ENCODE results near the gene TNRC6C. TPM values are rescaled to one million over a fixed set of nuclear protein-coding genes. Genes with fewer than 3 reads are reported as not detected.

The TNRC6C gene
- total and polyA plus RNA-seq, 7 donors, result 1.2 to 22.4 (median 11.4) TPM

DNA sequence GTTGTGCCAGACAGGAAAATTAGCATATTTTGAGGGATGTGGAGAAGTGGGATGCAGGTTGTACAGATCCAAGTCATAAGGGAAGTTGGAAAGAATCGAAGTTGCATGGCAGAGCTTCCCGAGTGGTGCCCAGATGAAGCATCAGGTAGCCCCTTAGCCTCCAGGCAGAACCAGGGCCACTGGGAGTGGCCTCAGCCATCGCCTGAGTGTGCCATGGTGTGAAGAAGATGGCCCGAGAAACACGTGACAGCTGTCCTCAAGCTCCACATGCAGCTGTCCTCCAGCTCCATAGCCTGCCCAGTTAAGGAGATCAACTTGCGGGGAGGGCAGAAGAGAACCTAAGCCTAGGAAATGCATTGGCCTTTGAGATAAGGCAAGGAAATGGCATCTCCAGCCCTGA is 136.5 kb downstream of the TNRC6C start:
- DNase-seq (no peak), ATAC-seq (peak in 2 of 4 donors; percentile 44 to 45)
- peaks cover 12 to 100% of the 10 kb centered on the region in 2 donors for H3K36me3 ChIP-seq (ENCODE audit: insufficient read depth in 1 of 2, low read depth in 1 of 2)
- no peaks in the 10 kb centered on the region for H3K27me3 ChIP-seq (ENCODE audit: insufficient read depth in 3 of 3, low read length in 2 of 3)
- WGBS, 3 donors, result 59 to 81% (median 62%) methylated on average over 6 of the region's 6 CpGs
- no peak overlapping the region for H3K4me3 ChIP-seq
- TF ChIP-seq, protein P1, sequence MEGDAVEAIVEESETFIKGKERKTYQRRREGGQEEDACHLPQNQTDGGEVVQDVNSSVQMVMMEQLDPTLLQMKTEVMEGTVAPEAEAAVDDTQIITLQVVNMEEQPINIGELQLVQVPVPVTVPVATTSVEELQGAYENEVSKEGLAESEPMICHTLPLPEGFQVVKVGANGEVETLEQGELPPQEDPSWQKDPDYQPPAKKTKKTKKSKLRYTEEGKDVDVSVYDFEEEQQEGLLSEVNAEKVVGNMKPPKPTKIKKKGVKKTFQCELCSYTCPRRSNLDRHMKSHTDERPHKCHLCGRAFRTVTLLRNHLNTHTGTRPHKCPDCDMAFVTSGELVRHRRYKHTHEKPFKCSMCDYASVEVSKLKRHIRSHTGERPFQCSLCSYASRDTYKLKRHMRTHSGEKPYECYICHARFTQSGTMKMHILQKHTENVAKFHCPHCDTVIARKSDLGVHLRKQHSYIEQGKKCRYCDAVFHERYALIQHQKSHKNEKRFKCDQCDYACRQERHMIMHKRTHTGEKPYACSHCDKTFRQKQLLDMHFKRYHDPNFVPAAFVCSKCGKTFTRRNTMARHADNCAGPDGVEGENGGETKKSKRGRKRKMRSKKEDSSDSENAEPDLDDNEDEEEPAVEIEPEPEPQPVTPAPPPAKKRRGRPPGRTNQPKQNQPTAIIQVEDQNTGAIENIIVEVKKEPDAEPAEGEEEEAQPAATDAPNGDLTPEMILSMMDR (IDR thresholded peaks at IDR 0.05), result no peak
- no peaks in the 10 kb centered on the region for H3K4me1 ChIP-seq
- no peaks in the 10 kb centered on the region for H3K9me3 ChIP-seq
- intact Hi-C loops (cut with DNase I), result no loop called here
- no peak overlapping the region for H3K27ac ChIP-seq

DNA sequence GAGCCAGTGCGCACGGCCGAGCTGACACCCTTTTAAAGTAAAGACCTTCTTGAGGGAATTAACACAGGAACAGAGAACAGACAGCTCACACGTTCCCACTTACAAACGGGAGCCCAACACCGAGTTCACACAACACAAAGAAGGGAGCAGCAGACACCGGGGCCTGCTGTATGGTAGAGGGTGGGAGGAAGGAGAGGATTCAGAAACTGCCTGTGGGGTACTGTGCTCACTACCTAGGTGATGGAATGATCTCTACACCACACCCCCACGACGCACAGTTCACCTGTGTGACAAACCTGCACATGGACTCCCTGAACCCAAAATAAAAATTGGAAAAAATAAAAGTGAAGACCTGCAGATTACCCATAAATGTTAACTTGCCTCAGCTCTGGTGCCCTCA is 137.6 kb downstream of the TNRC6C start:
- ATAC-seq, result peak in 1 of 4 donors; percentile 15
- Histone ChIP-seq H3K27ac (no peak overlapping the region), H3K4me1 (no peaks in the 10 kb centered on the region), H3K27me3 (ENCODE audit: insufficient read depth in 3 of 3, low read length in 2 of 3) (no peaks in the 10 kb centered on the region), H3K36me3 (ENCODE audit: insufficient read depth in 1 of 2, low read depth in 1 of 2) (peaks cover 12 to 99% of the 10 kb centered on the region in 2 donors), H3K4me3 (no peak overlapping the region), H3K9me3 (no peaks in the 10 kb centered on the region)
- DNase-seq, result no peak
- TF ChIP-seq, protein P1 (IDR thresholded peaks at IDR 0.05), result no peak
- WGBS, 3 donors, result 90 to 95% (median 93%) methylated on average over 9 of the region's 9 CpGs
- intact Hi-C loops (cut with DNase I), result no loop called here

DNA sequence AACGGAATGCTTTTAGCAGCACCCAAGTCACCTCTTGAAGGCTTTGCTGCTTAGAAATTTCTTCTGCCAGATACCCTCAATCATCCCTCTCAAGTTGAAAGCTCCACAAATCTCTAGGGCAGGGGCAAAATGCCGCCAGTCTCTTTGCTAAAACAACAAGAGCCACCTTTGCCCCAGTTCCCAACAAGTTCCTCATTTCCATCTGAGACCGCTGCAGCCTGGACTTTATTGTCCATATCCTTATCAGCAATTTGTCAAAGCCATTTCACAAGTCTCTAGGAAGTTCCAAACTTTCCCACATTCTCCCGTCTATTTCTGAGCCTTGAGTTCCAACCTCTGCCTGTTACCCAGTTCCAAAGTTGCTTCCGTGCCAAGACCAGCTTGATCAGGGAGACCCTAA is 142.6 kb downstream of the TNRC6C start:
- intact Hi-C loops (cut with DNase I), result no loop called here
- Histone ChIP-seq H3K4me3 (no peak overlapping the region), H3K4me1 (no peaks in the 10 kb centered on the region), H3K27ac (no peak overlapping the region), H3K27me3 (ENCODE audit: insufficient read depth in 3 of 3, low read length in 2 of 3) (no peaks in the 10 kb centered on the region), H3K36me3 (ENCODE audit: insufficient read depth in 1 of 2, low read depth in 1 of 2) (peaks cover 19 to 99% of the 10 kb centered on the region in 2 donors), H3K9me3 (no peaks in the 10 kb centered on the region)
- DNase-seq (no peak), ATAC-seq (no peak)
- 87 to 91% (median 90%) methylated on average over 5 of the region's 5 CpGs for WGBS, 3 donors
- TF ChIP-seq, protein P1 (IDR thresholded peaks at IDR 0.05), result no peak

- no peaks in the 10 kb centered on the region for H3K27me3 ChIP-seq (ENCODE audit: insufficient read depth in 3 of 3, low read length in 2 of 3)
- H3K36me3 ChIP-seq (ENCODE audit: insufficient read depth in 1 of 2, low read depth in 1 of 2), result peaks cover 19 to 98% of the 10 kb centered on the region in 2 donors
- intact Hi-C loops (cut with DNase I), result no loop called here
- H3K27ac ChIP-seq, result no peak overlapping the region
- no peaks in the 10 kb centered on the region for H3K4me1 ChIP-seq
- no peak overlapping the region for H3K4me3 ChIP-seq
- H3K9me3 ChIP-seq, result no peaks in the 10 kb centered on the region
- ATAC-seq (no peak), DNase-seq (no peak)
- TF ChIP-seq, protein P1 (IDR thresholded peaks at IDR 0.05), result no peak
- WGBS, 3 donors, result 92 to 96% (median 96%) methylated on average over 10 of the region's 10 CpGs
Observed at GRCh38 chr17:78101542-78101941, 143.0 kb downstream of the TNRC6C start.

- DNase-seq (no peak), ATAC-seq (no peak)
- peaks cover 14 to 86% of the 10 kb centered on the region in 2 donors for H3K36me3 ChIP-seq (ENCODE audit: insufficient read depth in 1 of 2, low read depth in 1 of 2)
- intact Hi-C loops (cut with DNase I), result no loop called here
- H3K4me3 ChIP-seq, result no peak overlapping the region
- 75 to 76% (median 75%) methylated on average over 4 of the region's 4 CpGs for WGBS, 3 donors
- no peaks in the 10 kb centered on the region for H3K27me3 ChIP-seq (ENCODE audit: insufficient read depth in 3 of 3, low read length in 2 of 3)
- no peaks in the 10 kb centered on the region for H3K9me3 ChIP-seq
- no peaks in the 10 kb centered on the region for H3K4me1 ChIP-seq
- no peak overlapping the region for H3K27ac ChIP-seq
- TF ChIP-seq, protein P1 (IDR thresholded peaks at IDR 0.05), result no peak
Observed at GRCh38 chr17:78103311-78103710, 144.8 kb downstream of the TNRC6C start.

Data from psoas muscle (tissue), 8 donors.